Transverse colon (tissue), 4 donors: Measurements from ENCODE around the gene LCN12. TPM values are rescaled to one million over a fixed set of nuclear protein-coding genes. Genes with fewer than 3 reads are reported as not detected.
A peak's percentile ranks its signal among the peaks of the same experiment; 100 is the strongest.

Experiments
- DNase-seq: peaks from one replicate; pipeline ENCODE4 v3.0.0-alpha.2; 2019
- H3K27ac ChIP-seq, 4 donors: fragments of 200-600 bp; sonication (generic); 2 replicates each; pipeline ENCODE4 v1.5.1; 2016 to 2018; ENCODE audit warnings: inconsistent platforms in 4 of 4
- H3K27me3 ChIP-seq: fragments of 200-600 bp; sonication (generic); 2 replicates; pipeline ENCODE4 v1.5.1; 2017; ENCODE audit warnings: inconsistent platforms
- H3K36me3 ChIP-seq, 4 donors: fragments of 200-600 bp; sonication (generic); 2 replicates each; pipeline ENCODE4 v1.5.1; 2017 to 2019; ENCODE audit warnings: inconsistent platforms in 4 of 4
- H3K4me1 ChIP-seq, 4 donors: fragments of 200-600 bp; sonication (generic); 2 replicates each; pipeline ENCODE4 v1.5.1; 2017 to 2020; ENCODE audit warnings: inconsistent platforms in 4 of 4
- H3K4me3 ChIP-seq, 4 donors: fragments of 200-600 bp; sonication (generic); 1 replicate in 1 of 4; 2 replicates in 3 of 4; pipeline versions ENCODE4 v1.5.1 to v1.6.1; 2017 to 2019; ENCODE audit warnings: inconsistent platforms in 4 of 4
- H3K9me3 ChIP-seq, 2 donors: fragments of 200-600 bp; sonication (generic); 2 replicates each; pipeline ENCODE4 v1.5.1; 2017 to 2019; ENCODE audit warnings: inconsistent platforms in 2 of 2
- EP300 ChIP-seq: sonication (generic); formaldehyde crosslinking; IDR thresholded peaks from one replicate; pipeline ENCODE4 v1.6.1; 2017; ENCODE audit warnings: antibody characterized with exemption, low read depth
- POLR2A ChIP-seq: fragments of 450-650 bp; IDR thresholded peaks from one replicate; pipeline ENCODE4 v1.6.1; 2016; ENCODE audit warnings: antibody characterized with exemption, mild to moderate bottlenecking, moderate library complexity
- POLR2AphosphoS5 ChIP-seq, 3 donors: sonication (generic); formaldehyde crosslinking; IDR thresholded peaks; one replicate each; pipeline ENCODE4 v1.6.1; 2016; ENCODE audit warnings: antibody characterized with exemption in 3 of 3
- WGBS, 2 donors: methylation state at CpG; one replicate each; pipeline ENCODE4 v1.1.5; 2018; ENCODE audit warnings: low coverage in 1 of 2; 5-methylcytosine and 5-hydroxymethylcytosine counted together
- in situ Hi-C, 4 donors: fragments of 200-750 bp; cut with MboI; loops; one replicate each; pipeline versions ENCODE4 v1.15.0 to v1.15.1; 2017; ENCODE audit warnings: low sequenced_read_pairs in 3 of 4, low pct_ligation_motif_present in 1 of 4, low pct_unique_long_range_greater_than_20kb in 1 of 4
- intact Hi-C: fragments of 100-400 bp; cut with DNase I; formaldehyde crosslinking; loops from one replicate; pipeline ENCODE4 v1.15.1; 2023; ENCODE audit warnings: low total_unique reads
- total RNA-seq, 4 donors: library from RNA; depleted of rRNA; stranded (reverse); fragments of >200 nt; gene quantifications; one replicate each; pipeline ENCODE4 v1.1.0, GENCODE V29; 2016
- TF ChIP-seq, protein P1 (sequence below), 5 experiments: fragments of 200-600 bp in 3 of 5; fragments of 450-650 bp in 2 of 5; sonication (generic) in 3 of 5; IDR thresholded peaks; 1 replicate in 2 of 5; 2 replicates in 3 of 5; pipeline ENCODE4 v1.5.1; 2016 to 2017; ENCODE audit warnings: antibody characterized with exemption in 5 of 5, inconsistent platforms in 3 of 5, mild to moderate bottlenecking in 2 of 5, moderate library complexity in 1 of 5

LCN12 gene
- total RNA-seq, 4 donors from 2014 or later, result 1.2 to 52.7 (median 5.5) TPM

- peak; percentile 64 for DNase-seq
- peak overlapping the region; percentile 90 to 93 (median 92) for H3K27ac ChIP-seq
- in situ Hi-C loops, result no loop called here
- H3K9me3 ChIP-seq, result no peaks in the 10 kb centered on the region
- TF ChIP-seq, protein P1, sequence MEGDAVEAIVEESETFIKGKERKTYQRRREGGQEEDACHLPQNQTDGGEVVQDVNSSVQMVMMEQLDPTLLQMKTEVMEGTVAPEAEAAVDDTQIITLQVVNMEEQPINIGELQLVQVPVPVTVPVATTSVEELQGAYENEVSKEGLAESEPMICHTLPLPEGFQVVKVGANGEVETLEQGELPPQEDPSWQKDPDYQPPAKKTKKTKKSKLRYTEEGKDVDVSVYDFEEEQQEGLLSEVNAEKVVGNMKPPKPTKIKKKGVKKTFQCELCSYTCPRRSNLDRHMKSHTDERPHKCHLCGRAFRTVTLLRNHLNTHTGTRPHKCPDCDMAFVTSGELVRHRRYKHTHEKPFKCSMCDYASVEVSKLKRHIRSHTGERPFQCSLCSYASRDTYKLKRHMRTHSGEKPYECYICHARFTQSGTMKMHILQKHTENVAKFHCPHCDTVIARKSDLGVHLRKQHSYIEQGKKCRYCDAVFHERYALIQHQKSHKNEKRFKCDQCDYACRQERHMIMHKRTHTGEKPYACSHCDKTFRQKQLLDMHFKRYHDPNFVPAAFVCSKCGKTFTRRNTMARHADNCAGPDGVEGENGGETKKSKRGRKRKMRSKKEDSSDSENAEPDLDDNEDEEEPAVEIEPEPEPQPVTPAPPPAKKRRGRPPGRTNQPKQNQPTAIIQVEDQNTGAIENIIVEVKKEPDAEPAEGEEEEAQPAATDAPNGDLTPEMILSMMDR (IDR thresholded peaks at IDR 0.05), result peak in 3 of 5 experiments; percentile 11 to 48 (median 27)
- no peak for TF ChIP-seq EP300
- no peak overlapping the region for H3K4me3 ChIP-seq
- 29% methylated on average over 13 of the region's 15 CpGs; no CpG with 5 or more reads in 1 of the 2 donors for WGBS, 2 donors
- H3K27me3 ChIP-seq, result no peaks in the 10 kb centered on the region
- intact Hi-C loops, result loop anchor here (5.0 to 10.0 kb wide), 2 partner anchors 83 to 84 kb away; partner anchors contain the start of genes EDF1 and FUT7
- H3K36me3 ChIP-seq, result no peaks in the 10 kb centered on the region
- H3K4me1 ChIP-seq, result peaks cover 6 to 42% (median 30%) of the 10 kb centered on the region in 4 donors
Observed at GRCh38 chr9:136947955-136948510, 4.0 kb upstream of the LCN12 start.

DNA sequence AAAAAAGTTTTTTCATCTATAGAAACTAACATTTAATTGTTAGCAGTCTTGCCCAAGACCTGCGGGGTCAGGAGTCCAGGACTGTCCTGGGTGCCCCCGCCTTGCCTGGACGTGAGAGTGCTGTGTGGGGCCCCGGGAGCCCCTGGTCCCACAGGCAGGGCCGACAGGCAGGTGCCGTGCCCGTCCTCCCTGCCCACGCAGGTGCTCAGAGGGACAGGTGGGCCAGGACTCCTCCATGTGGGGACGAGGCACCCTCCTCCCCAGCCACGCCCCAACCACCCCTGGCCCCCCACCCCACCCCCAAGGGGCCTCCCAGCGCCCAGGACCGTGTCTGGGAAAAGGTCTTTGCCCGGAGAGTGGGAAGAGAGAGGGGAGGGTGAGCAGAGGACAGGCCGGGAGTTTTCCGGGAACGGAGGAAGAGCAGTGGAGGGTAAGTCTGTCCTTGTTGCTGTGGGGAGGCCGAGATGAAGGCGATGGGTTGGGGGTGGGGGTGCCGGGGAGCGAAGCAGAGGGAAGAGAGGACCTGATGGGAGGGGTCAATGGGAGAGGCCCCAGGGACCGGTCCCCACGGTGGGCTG lies 2.7 kb upstream of the LCN12 start:
- intact Hi-C loops, result loop anchor here (5.0 to 10.0 kb wide), 2 partner anchors 83 to 85 kb away; partner anchors contain the start of genes EDF1 and FUT7
- H3K27me3 ChIP-seq, result no peaks in the 10 kb centered on the region
- 7 to 11% methylated on average over 5 to 21 of the region's 22 CpGs for WGBS, 2 donors
- H3K4me1 ChIP-seq, result peaks cover 3 to 36% (median 23%) of the 10 kb centered on the region in 4 donors
- in situ Hi-C loops, result no loop called here
- no peak for DNase-seq
- peak overlapping the region; percentile 90 to 93 (median 92) for H3K27ac ChIP-seq
- H3K9me3 ChIP-seq, result no peaks in the 10 kb centered on the region
- peak overlapping the region; percentile 35 to 57 (median 52) for H3K4me3 ChIP-seq
- TF ChIP-seq POLR2A, result no peak
- TF ChIP-seq EP300, result no peak
- no peak for TF ChIP-seq POLR2AphosphoS5 (IDR thresholded peaks at IDR 0.05)
- TF ChIP-seq, protein P1 (IDR thresholded peaks at IDR 0.05), result no peak
- no peaks in the 10 kb centered on the region for H3K36me3 ChIP-seq

DNA sequence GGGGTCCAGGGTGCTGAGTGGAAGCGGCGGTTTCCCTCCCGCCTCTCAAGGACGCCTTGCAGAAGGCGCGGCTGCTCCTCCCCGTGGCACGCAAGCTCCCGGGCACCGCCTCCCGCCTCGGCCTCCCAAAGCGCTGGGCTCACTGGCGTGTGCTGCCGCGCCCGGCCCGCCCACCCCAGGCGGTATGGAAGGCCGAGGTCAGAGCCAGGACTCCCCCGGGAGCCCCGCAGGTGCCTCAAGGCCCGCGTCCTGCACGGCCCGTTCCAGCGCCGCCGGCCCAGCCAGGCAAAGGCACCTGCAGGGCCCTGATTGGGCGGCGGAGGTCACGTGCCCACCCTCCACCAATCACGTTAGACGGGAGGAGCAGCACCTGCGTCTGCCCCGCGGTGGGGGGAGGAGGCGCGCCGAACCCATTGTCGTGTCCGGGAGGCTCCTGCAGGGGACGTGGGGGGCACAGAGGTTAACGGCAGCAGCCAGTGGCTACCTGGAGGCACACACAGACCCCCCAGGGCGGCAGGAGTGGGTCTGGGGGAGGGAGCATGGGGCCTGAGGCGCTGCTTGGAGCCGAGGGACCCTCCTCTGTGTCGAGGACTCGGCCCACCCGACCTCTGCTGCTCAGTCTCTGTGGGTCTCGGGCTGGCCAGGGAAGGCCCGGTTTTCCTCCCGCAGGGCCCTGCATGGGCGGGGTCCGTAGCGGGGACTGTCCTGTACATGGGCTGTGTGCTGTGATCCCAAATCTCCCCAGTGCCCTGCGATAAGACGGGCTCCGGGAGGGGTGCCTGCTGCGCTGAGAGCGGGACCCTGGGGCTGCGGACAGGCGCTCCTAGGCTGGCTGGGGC lies 2.0 kb upstream of the LCN12 start:
- peak overlapping the region; percentile 90 to 93 (median 92) for H3K27ac ChIP-seq
- peak; percentile 98 for DNase-seq
- no peaks in the 10 kb centered on the region for H3K36me3 ChIP-seq
- TF ChIP-seq POLR2A, result peak; percentile 80
- TF ChIP-seq, protein P1 (IDR thresholded peaks at IDR 0.05), result peak; percentile 15 to 72 (median 24)
- no peak for TF ChIP-seq EP300
- peak; percentile 84 to 94 (median 86) for TF ChIP-seq POLR2AphosphoS5 (IDR thresholded peaks at IDR 0.05)
- 0 to 5% methylated on average over 6 to 31 of the region's 63 CpGs for WGBS, 2 donors
- H3K4me3 ChIP-seq, result peak overlapping the region; percentile 35 to 57 (median 52)
- no peaks in the 10 kb centered on the region for H3K9me3 ChIP-seq
- in situ Hi-C loops, result no loop called here
- intact Hi-C loops, result loop anchor here (5.0 to 10.0 kb wide), 2 partner anchors 82 to 85 kb away; partner anchors contain the start of genes EDF1 and FUT7
- no peaks in the 10 kb centered on the region for H3K27me3 ChIP-seq
- peaks cover 3 to 32% (median 19%) of the 10 kb centered on the region in 4 donors for H3K4me1 ChIP-seq
